HCT116 (cell line): ENCODE measurements around the gene CILP2. TPM values are rescaled to one million over a fixed set of nuclear protein-coding genes. Genes with fewer than 3 reads are reported as not detected.

Experiments
- ATAC-seq: fragments of 200-7000 bp; cut with Tn5 transposase; 2 replicates; pipeline ENCODE4 v1.9.1; 2020; ENCODE audit warnings: mild to moderate bottlenecking, moderate library complexity
- BruUV-seq: library from RNA; stranded (reverse); fragments of 400-500 nt; replicated peaks from 2 replicates; lab custom pipeline; 2021; lab: Mats Ljungman, UMichigan
- CTCF ChIA-PET: fragments of 300-600 bp; sonication (Branson Sonifier 250); formaldehyde crosslinking; loops from one replicate; lab custom pipeline; 2021; ENCODE audit warnings: antibody characterized with exemption; lab: Charles Lee
- POLR2A ChIA-PET: fragments of 300-600, 350-600 bp; sonication (Branson Sonifier 250); formaldehyde crosslinking; loops from one replicate; lab custom pipeline; 2021; ENCODE audit warnings: antibody characterized with exemption; lab: Charles Lee
- RAD21 ChIA-PET, 2 experiments: fragments of 300-600 bp; sonication (Branson Sonifier 250); formaldehyde crosslinking; loops; one replicate each; lab custom pipeline; 2023; ENCODE audit warnings: low total read pairs in 2 of 2; ENCODE audit not compliant: uncharacterized antibody in 2 of 2, unreplicated experiment in 2 of 2, low non-redundant PET in 1 of 2; lab: Charles Lee
- DNase-seq: peaks from one replicate; pipeline ENCODE4 v3.0.0-alpha.2; 2010; ENCODE audit warnings: low read depth, low spot score
- H2AFZ ChIP-seq: fragments of 200-600 bp; shearing (Covaris generic), sonication (generic); 2 replicates; pipeline ENCODE4 v1.6.1; 2017; ENCODE audit warnings: low read depth, mixed run types, mixed read lengths, antibody characterized with exemption, low read length; ENCODE audit not compliant: poor library complexity, severe bottlenecking
- H3K27ac ChIP-seq: 2 replicates; pipeline ENCODE4 v1.5.1; 2012; ENCODE audit warnings: low read depth, low read length
- H3K27me3 ChIP-seq: fragments of 200-600 bp; sonication (generic); 2 replicates; pipeline ENCODE4 v1.6.1; 2016; ENCODE audit warnings: mixed run types, low read length, mixed read lengths; ENCODE audit not compliant: insufficient read depth
- H3K36me3 ChIP-seq, 2 experiments: fragments of 200-500 bp in 1 of 2; fragments of 200-600 bp in 1 of 2; sonication (Bioruptor generic) in 1 of 2; sonication (generic) in 1 of 2; 2 replicates each; pipeline versions ENCODE4 v1.5.1 to v1.6.1; 2014 to 2016; ENCODE audit warnings: low read length in 2 of 2, inconsistent platforms in 1 of 2, mixed read lengths in 1 of 2, mixed run types in 1 of 2; ENCODE audit not compliant: insufficient read depth in 2 of 2, control insufficient read depth in 1 of 2
- H3K4me1 ChIP-seq, 2 experiments: fragments of 200-600 bp in 1 of 2; sonication (generic) in 1 of 2; 2 replicates each; pipeline versions ENCODE4 v1.5.1 to v1.6.1; 2012 to 2017; ENCODE audit warnings: low read length in 2 of 2, inconsistent platforms in 1 of 2, mild to moderate bottlenecking in 1 of 2, mixed read lengths in 1 of 2, mixed run types in 1 of 2, moderate library complexity in 1 of 2; ENCODE audit not compliant: insufficient read depth in 2 of 2, control insufficient read depth in 1 of 2
- H3K4me2 ChIP-seq: fragments of 200-600 bp; sonication (generic); 2 replicates; pipeline ENCODE4 v1.6.1; 2017; ENCODE audit warnings: mixed run types, low read length, mixed read lengths
- H3K4me3 ChIP-seq, 2 experiments: fragments of 200-600 bp in 1 of 2; sonication (generic) in 1 of 2; replicated peaks in 1 of 2; 2 replicates each; pipeline ENCODE4 v1.5.1; 2011 to 2016; ENCODE audit warnings: low read length in 2 of 2, control low read depth in 1 of 2, low read depth in 1 of 2, mild to moderate bottlenecking in 1 of 2, mixed read lengths in 1 of 2, mixed run types in 1 of 2
- H3K79me2 ChIP-seq: fragments of 200-600 bp; sonication (generic); 2 replicates; pipeline ENCODE4 v1.6.1; 2017; ENCODE audit warnings: mild to moderate bottlenecking, mixed run types, low read length, moderate library complexity, mixed read lengths; ENCODE audit not compliant: insufficient read depth
- H3K9ac ChIP-seq: fragments of 200-600 bp; sonication (generic); 2 replicates; pipeline ENCODE4 v1.6.1; 2016; ENCODE audit warnings: low read length, mixed read lengths
- H3K9me2 ChIP-seq: fragments of 200-600 bp; sonication (generic), shearing (Covaris generic); 2 replicates; pipeline ENCODE4 v1.6.1; 2017; ENCODE audit warnings: mixed run types, mild to moderate bottlenecking, moderate library complexity; ENCODE audit not compliant: insufficient read depth
- H3K9me3 ChIP-seq, 2 experiments: fragments of 200-500 bp in 1 of 2; fragments of 200-600 bp in 1 of 2; sonication (Bioruptor generic) in 1 of 2; sonication (generic) in 1 of 2; 2 replicates each; pipeline ENCODE4 v1.6.1; 2014 to 2017; ENCODE audit warnings: low read length in 2 of 2, mixed read lengths in 2 of 2, inconsistent platforms in 1 of 2, low read depth in 1 of 2, mild to moderate bottlenecking in 1 of 2, mixed run types in 1 of 2, moderate library complexity in 1 of 2; ENCODE audit not compliant: control insufficient read depth in 1 of 2, insufficient read depth in 1 of 2
- H4K20me1 ChIP-seq: fragments of 200-600 bp; sonication (generic), shearing (Covaris generic); 2 replicates; pipeline ENCODE4 v1.6.1; 2017; ENCODE audit warnings: mixed run types, mild to moderate bottlenecking, moderate library complexity; ENCODE audit not compliant: insufficient read depth
- CBX3 ChIP-seq: IDR thresholded peaks from 2 replicates; pipeline ENCODE4 v1.6.1; 2012; ENCODE audit warnings: low read depth
- ELF1 ChIP-seq: IDR thresholded peaks from 2 replicates; pipeline ENCODE4 v1.6.1; 2012; ENCODE audit warnings: low read depth, borderline replicate concordance
- EZH2phosphoT487 ChIP-seq: fragments of 200-600 bp; IDR thresholded peaks from 2 replicates; pipeline ENCODE4 v1.6.1; 2018; ENCODE audit warnings: antibody characterized with exemption, borderline replicate concordance
- POLR2A ChIP-seq: IDR thresholded peaks from 2 replicates; pipeline ENCODE4 v1.7.0; 2011; ENCODE audit warnings: borderline replicate concordance; ENCODE audit not compliant: insufficient read depth, insufficient read length; ENCODE audit errors: extremely low read depth
- POLR2AphosphoS5 ChIP-seq: IDR thresholded peaks from 2 replicates; pipeline ENCODE4 v1.6.1; 2011; ENCODE audit warnings: mild to moderate bottlenecking, low read depth, low read length, moderate library complexity
- RAD21 ChIP-seq: IDR thresholded peaks from 2 replicates; pipeline ENCODE4 v1.6.1; 2012; ENCODE audit warnings: low read depth, mild to moderate bottlenecking
- SIN3A ChIP-seq: IDR thresholded peaks from 2 replicates; pipeline ENCODE4 v1.6.1; 2012; ENCODE audit warnings: low read depth
- SP1 ChIP-seq: IDR thresholded peaks from 2 replicates; pipeline ENCODE4 v1.6.1; 2012; ENCODE audit warnings: low read depth
- SRF ChIP-seq: IDR thresholded peaks from 2 replicates; pipeline ENCODE4 v1.6.1; 2012; ENCODE audit warnings: low read depth
- YY1 ChIP-seq: IDR thresholded peaks from 2 replicates; pipeline ENCODE4 v1.6.1; 2011; ENCODE audit warnings: low read length, low read depth, moderate library complexity, mild to moderate bottlenecking; ENCODE audit not compliant: insufficient replicate concordance; ENCODE audit errors: extremely low read depth
- ZBTB33 ChIP-seq: IDR thresholded peaks from 2 replicates; pipeline ENCODE4 v1.6.1; 2011; ENCODE audit warnings: mild to moderate bottlenecking, low read length, moderate library complexity; ENCODE audit not compliant: insufficient replicate concordance; ENCODE audit errors: extremely low read depth
- ZFX ChIP-seq: fragments of 450-650 bp; IDR thresholded peaks from 2 replicates; pipeline ENCODE4 v1.6.1; 2017
- intact Hi-C: fragments of 100-400 bp; cut with micrococcal nuclease; formaldehyde crosslinking; loops from 2 replicates; pipeline ENCODE4 v1.10.0; 2022
- total RNA-seq: library from RNA; stranded (reverse); gene quantifications from one replicate; pipeline ENCODE4 v1.2.1, GENCODE V29; 2021; ENCODE audit not compliant: unreplicated experiment

Gene CILP2
- total RNA-seq, 1 experiment from 2014 or later: 13.1 TPM

GRCh38 chr19:19570571-19570970, 32.5 kb downstream of the CILP2 start:
- ATAC-seq: no peak
- H3K4me3 ChIP-seq: no peak overlapping the region
- no peak overlapping the region for H2AFZ ChIP-seq
- intact Hi-C loops: no loop called here
- H3K4me2 ChIP-seq: no peak overlapping the region
- ChIA-PET RAD21 (no interaction called here), CTCF (no interaction called here), POLR2A (no interaction called here)
- no TSS peak for BruUV-seq
- no peak for DNase-seq
- H3K9ac ChIP-seq: no peak overlapping the region
- H3K9me2 ChIP-seq: no peaks in the 10 kb centered on the region
- peaks cover 0 to 11% of the 10 kb centered on the region in 2 experiments; a peak in 2 of 4 replicates for H3K4me1 ChIP-seq
- no peak for TF ChIP-seq ZFX
- TF ChIP-seq SIN3A: no peak
- no peak for TF ChIP-seq YY1
- TF ChIP-seq RAD21: no peak
- no peak for TF ChIP-seq SP1
- no peak for TF ChIP-seq SRF
- TF ChIP-seq EZH2phosphoT487: no peak
- no peak for TF ChIP-seq ZBTB33
- no peak for TF ChIP-seq POLR2AphosphoS5
- no peak for TF ChIP-seq POLR2A
- no peak for TF ChIP-seq CBX3
- TF ChIP-seq ELF1: no peak
- H3K27ac ChIP-seq: no peak overlapping the region
- H3K9me3 ChIP-seq: no peaks in the 10 kb centered on the region
- H3K27me3 ChIP-seq: no peaks in the 10 kb centered on the region
- H4K20me1 ChIP-seq: no peaks in the 10 kb centered on the region
- H3K79me2 ChIP-seq: no peaks in the 10 kb centered on the region
- peaks cover 0 to 2% of the 10 kb centered on the region in 2 experiments; a peak in 2 of 4 replicates for H3K36me3 ChIP-seq
